ENCODE data around the gene NDUFB1.

NDUFB1 gene

DNA sequence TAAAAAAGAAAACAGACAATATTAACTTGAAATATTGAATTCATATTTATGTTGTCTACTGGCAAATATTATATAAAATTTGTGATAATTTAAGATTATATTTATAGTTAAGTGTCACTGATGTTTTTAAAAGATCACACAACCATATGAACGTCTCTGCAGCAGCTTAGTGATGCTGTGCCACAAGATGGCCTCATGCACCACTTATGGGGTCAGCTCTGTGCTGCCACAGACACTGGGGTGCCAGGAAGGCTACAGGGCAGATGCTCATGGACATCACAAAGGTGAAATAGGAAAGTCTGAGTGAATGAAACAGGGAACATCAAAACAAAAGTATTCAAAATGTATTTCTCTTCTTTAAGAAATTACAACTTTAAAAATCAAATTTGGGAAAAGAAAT lies 28.2 kb downstream of the NDUFB1 start:
- no peak for DNase-seq

DNA sequence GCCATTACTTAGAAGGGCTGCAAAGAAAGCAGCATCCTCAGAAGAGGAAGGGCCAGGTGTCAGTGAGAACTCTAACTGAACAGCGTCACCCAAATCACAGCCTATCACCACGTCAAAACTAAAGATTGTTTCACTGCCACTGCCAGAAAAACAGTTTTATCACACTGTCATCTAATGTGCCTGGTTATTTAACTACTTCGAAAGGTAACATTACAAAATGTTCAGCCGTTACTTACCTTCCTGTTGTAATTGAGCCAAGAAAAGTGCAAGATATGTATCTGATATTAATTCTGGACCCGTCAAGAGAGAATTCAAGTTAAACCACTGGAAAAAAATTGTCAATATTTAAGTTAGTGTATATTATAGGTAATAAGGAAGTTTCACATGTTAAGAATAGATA lies 33.0 kb downstream of the NDUFB1 start:
- no peak for DNase-seq

DNA sequence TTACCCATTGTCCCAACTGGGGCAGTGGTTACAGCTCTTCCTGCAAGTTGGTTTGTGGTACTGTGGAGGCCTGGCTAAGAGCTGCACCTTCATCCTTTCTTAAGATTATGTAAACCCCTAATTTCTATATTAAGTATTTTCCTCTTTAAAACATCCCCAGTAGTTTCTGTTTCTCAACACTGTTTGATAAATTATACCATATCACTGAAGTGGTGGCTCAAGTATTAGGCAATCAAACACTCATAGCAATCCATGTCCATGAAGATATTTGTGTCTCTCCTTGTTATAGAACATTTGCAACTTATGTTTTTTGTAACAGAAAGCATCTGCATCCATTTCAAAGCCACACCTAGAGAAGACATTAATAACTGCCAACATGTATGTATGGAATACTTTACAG lies 47.0 kb downstream of the NDUFB1 start:
- no peak for DNase-seq

Measured in DMS153 (cell line).